Measurements from ENCODE around the gene INPP5A.
"Not testable (repeated sequence)": the region's sequence is repeated elsewhere in the genome, so short reads cannot be mapped to it uniquely, and the experiment has no call there.

The INPP5A gene

GRCh38 chr10:132599023-132599618 is 61.5 kb downstream of the INPP5A start:
- DNase-seq (ENCODE audit: low spot score), result not testable (repeated sequence)

DNA sequence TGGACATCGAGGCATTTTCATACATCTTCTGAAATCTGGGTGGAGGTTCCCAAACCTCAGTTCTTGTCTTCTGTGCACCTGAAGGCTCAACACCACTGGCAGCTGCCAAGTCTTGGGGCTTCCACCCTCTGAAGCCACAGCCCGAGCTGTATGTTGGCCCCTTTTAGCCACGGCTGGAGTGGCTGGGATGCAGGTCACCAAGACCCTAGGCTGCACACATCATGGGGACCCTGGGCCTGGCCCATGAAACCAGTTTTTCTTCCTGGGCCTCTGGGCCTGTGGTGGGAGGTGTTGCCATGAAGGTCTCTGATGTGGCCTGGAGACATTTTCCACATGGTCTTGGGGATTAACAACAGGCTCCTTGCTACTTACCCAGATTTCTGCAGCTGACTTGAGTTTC is 62.1 kb downstream of the INPP5A start:
- DNase-seq (ENCODE audit: low spot score), result no peak

- DNase-seq (ENCODE audit: low spot score), result no peak
These were observed 62.8 kb downstream of the INPP5A start for GRCh38 chr10:132600416-132600815.

GRCh38 chr10:132601567-132601966 is 64.0 kb downstream of the INPP5A start:
- DNase-seq (ENCODE audit: low spot score), result peak; percentile 36

- DNase-seq (ENCODE audit: low spot score), result no peak
These were observed 65.0 kb downstream of the INPP5A start for GRCh38 chr10:132602614-132603013.

GRCh38 chr10:132603851-132604533 is 66.4 kb downstream of the INPP5A start:
- no peak for DNase-seq (ENCODE audit: low spot score)

- DNase-seq (ENCODE audit: low spot score), result no peak
These were observed 67.1 kb downstream of the INPP5A start for GRCh38 chr10:132604686-132605085.

- DNase-seq (ENCODE audit: low spot score), result no peak
These were observed 67.8 kb downstream of the INPP5A start for GRCh38 chr10:132605390-132605789.

GRCh38 chr10:132606031-132606491 is 68.5 kb downstream of the INPP5A start:
- DNase-seq (ENCODE audit: low spot score), result no peak

DNA sequence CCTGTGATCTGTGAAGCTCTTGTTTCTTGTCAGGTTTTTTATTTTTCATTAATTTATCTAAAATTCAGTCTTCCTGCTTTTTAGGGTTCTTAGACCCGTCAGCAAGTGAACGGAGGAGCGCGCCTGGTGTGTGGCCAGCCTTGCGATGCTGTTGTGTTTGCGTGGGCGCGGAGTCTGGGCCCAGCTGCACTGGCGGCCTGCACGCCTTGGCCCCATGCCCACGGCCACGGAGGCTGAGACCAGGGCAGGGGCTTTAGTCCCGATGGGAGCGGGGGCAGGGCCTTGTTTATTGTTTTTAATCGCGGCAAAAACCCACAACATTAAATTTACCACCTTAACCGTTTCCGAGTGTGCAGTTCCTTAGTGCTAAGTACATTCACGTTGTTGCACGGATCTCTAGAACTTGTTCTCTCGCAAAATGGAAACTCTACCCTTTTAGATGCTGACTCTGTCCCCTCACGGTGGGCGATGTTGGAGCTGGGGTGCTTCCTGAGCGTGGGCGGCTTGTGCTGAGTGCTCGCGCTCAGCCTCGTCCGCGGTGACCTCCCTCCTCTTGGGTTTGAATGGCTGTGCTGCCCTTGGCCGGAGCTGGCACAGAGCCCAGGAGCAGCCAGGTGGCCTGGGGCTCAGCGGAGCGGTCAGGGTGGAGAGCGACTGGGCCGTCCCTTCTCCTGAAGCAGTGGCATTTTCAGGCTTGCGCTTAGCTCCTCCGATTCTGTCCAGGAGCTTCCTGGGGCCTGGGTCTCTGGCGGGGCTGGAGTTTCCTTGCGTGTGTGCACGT is 69.1 kb downstream of the INPP5A start:
- peak; percentile 43 for DNase-seq (ENCODE audit: low spot score)

DNA sequence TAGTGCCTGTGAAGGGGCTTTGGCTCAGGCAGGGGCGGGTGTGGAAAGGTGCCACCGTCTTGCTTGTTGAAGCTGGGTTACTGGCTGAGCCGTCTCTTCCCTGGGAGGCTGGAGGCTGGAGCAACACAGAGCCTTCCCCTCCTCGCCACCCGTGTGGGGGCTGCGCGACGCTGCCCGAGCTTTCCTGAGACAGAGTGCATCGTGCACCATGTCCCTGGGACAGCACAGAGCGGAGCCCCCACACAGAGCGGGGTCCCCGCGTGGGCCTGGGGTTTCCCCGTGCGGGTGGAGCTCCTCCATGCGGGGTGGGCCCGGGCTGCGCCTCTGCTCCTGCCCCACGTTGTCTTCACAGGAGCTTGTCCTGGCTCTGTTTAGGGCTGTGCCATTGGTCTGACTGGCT is 69.9 kb downstream of the INPP5A start:
- no peak for DNase-seq (ENCODE audit: low spot score)

DNA sequence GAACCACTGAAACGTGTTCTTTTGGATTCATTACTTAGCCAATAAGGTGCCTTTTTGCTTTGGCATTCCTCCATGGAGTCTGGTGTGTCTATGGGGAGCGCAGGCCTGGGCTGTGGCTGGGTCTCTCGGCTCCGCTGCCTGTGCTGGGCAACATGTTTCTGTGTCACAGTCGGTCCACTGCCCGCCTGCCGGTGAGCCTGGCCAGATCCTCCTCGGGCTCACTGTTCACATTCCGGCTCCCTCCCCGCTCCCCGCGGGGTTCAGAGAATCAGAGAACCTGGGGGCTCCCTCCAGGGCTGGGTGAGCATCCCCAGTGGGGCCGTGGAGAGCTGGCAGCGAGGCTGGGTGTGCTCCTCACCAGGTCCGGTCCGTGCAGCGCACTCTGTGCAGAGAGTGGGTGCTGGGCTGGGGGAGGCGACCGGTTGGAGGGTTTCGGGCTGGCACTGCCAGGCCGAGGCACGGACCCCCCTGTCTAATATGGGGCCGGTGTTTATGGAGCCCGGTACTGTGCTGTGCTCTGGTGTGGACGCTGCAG is 70.4 kb downstream of the INPP5A start:
- no peak for DNase-seq (ENCODE audit: low spot score)

- no peak for DNase-seq (ENCODE audit: low spot score)
These were observed 71.1 kb downstream of the INPP5A start for GRCh38 chr10:132608511-132609195.

DNA sequence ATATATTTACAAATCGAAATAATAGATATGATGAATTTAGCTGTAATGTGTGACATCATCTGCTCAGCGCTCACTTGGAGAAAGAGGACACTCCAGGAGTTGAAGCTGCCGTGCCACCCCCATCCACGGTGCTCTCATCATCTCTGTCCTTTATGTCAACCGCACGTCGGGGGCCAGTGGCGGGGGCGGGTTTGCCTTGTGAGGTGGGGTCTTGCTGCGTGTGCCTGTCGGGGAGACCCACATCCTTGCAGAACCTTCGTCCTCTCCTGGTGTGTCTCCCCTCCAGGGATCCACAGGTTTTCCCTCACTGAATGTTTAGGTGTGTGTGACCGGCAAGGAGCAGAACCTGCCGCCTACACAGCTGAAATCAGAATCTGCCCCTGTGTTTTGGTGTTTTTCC is 71.6 kb downstream of the INPP5A start:
- no peak for DNase-seq (ENCODE audit: low spot score)

DNA sequence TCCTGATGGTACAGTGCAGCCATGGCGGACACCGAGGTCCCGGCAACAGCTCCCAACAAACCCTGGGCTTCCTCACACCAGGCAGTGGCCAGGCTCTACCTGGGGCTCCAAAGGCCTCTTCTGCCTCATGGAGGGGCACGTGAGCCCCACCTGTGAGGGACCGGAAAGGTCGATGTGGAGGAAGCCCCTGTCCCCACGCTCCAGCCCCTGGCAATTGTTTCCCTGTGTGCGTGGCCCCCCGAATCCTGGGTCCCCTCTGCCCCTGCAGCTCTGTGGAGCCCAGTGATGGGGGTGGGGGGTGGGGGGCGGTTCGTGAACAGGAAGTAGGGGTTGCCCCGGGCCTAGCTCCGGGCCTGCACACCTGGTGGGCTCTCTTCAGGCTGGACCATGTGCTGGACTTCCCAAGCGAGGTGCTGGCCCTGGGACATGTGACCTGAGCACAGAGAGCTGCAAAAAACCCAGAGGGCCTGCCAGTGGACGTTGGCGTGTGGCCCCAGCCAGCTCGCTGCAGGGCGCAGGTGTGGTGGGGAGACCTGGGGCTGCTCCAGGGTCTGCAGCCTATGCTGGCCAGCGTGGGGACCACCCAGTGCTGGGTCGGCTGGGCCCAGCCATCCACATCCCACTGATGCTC is 72.6 kb downstream of the INPP5A start:
- no peak for DNase-seq (ENCODE audit: low spot score)

- DNase-seq (ENCODE audit: low spot score), result no peak
These were observed 73.7 kb downstream of the INPP5A start for GRCh38 chr10:132611026-132611910.

DNA sequence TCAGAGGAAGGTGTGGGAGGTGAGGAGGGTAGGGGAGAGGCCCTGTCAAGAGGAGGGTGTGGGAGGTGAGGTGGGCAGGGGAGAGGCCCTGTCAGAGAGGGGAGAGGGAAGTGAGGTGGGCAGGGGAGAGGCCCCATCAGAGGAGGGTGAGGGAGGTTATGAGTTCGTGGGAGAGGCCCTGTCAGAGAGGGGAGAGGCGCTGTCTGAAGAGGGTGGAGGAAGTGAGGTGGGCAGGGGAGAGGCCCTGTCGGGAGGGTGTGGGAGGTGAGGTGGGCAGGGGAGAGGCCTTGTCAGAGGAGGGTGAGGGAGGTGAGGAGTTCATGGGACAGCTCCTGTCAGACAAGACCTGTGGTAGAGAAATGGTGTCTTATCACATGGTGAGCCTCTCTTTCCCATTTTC is 74.4 kb downstream of the INPP5A start:
- DNase-seq (ENCODE audit: low spot score), result no peak

- no peak for DNase-seq (ENCODE audit: low spot score)
These were observed 75.3 kb downstream of the INPP5A start for GRCh38 chr10:132612571-132613504.

- no peak for DNase-seq (ENCODE audit: low spot score)
These were observed 76.2 kb downstream of the INPP5A start for GRCh38 chr10:132613566-132614348.

Data from pons (tissue), 1 donor.